SHP77 (cell line): ENCODE data around the gene DAPK3.

Source experiments
- DNase-seq, 2 experiments: peaks; one replicate each; lab custom pipeline; 2025; lab: John Stamatoyannopoulos, UW

DAPK3 gene

DNA sequence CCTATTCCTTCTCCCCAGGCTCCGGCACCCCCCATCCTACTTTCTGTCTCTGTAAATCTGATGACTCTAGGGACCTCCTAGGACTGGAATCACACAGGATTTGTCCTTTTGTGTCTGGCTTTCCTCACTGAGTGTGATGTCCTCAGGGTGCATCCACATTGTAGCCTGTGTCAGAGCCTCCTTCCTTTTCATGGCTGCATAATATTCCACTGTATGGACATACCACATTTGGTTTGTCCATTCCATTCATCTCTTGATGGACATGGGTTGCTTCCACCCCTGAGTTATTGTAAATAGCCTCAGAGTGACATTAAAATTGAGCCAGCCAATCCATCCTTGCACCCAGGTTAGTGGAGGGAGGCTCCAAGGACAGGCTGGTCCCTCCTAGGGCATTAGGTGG lies 60.8 kb downstream of the DAPK3 start:
- DNase-seq = no peak
